ENCODE measurements around the gene MAN2A1.

The MAN2A1 gene

DNA sequence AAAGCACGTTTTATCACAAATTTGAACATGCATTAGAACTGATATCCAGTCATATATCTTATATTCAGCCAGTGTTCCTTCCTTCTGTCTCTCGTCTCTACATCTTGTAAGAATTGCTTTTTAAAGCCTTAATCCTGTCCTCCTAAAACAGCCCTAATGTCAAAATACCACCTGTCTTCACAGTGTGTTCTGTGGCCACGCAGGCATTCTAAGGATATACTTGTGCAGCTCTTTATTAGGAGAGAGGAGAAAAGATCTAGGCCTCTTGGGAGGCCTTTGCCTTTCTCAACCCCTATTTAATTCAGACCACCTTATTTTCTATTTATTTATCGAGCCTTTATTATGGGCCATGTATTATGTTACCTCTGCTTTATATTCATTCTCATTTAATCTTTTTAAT, 78.3 kb downstream of the MAN2A1 start:
- Histone ChIP-seq H3K36me3 (ENCODE audit: low read depth) (peaks cover 70% of the 10 kb centered on the region), H3K9me3 (ENCODE audit: severe bottlenecking) (no peaks in the 10 kb centered on the region), H3K4me3 (ENCODE audit: severe bottlenecking) (no peak overlapping the region), H3K4me1 (ENCODE audit: insufficient read depth, poor library complexity, severe bottlenecking) (no peaks in the 10 kb centered on the region), H3K27ac (ENCODE audit: poor library complexity, severe bottlenecking) (no peak overlapping the region), H3K27me3 (ENCODE audit: insufficient read depth, poor library complexity, severe bottlenecking) (no peaks in the 10 kb centered on the region)
- no peak for TF ChIP-seq CTCF (IDR thresholded peaks at IDR 0.05; ENCODE audit: poor library complexity, severe bottlenecking)
- DNase-seq (ENCODE audit: low spot score) (no peak), ATAC-seq (ENCODE audit: low read depth) (no peak)

GRCh38 chr5:109769597-109770291, 80.0 kb downstream of the MAN2A1 start:
- no peaks in the 10 kb centered on the region for H3K9me3 ChIP-seq (ENCODE audit: severe bottlenecking)
- no peak overlapping the region for H3K27ac ChIP-seq (ENCODE audit: poor library complexity, severe bottlenecking)
- no peak for DNase-seq (ENCODE audit: low spot score)
- no peak for TF ChIP-seq CTCF (IDR thresholded peaks at IDR 0.05; ENCODE audit: poor library complexity, severe bottlenecking)
- H3K4me1 ChIP-seq (ENCODE audit: insufficient read depth, poor library complexity, severe bottlenecking) = no peaks in the 10 kb centered on the region
- peaks cover 77% of the 10 kb centered on the region for H3K36me3 ChIP-seq (ENCODE audit: low read depth)
- no peak overlapping the region for H3K4me3 ChIP-seq (ENCODE audit: severe bottlenecking)
- no peaks in the 10 kb centered on the region for H3K27me3 ChIP-seq (ENCODE audit: insufficient read depth, poor library complexity, severe bottlenecking)
- no peak for ATAC-seq (ENCODE audit: low read depth)

- no peak for ATAC-seq (ENCODE audit: low read depth)
- peaks cover 80% of the 10 kb centered on the region for H3K36me3 ChIP-seq (ENCODE audit: low read depth)
Observed at GRCh38 chr5:109775130-109775529, 85.4 kb downstream of the MAN2A1 start.

GRCh38 chr5:109779036-109779735, 89.5 kb downstream of the MAN2A1 start:
- Histone ChIP-seq H3K9me3 (ENCODE audit: severe bottlenecking) (no peaks in the 10 kb centered on the region), H3K4me1 (ENCODE audit: insufficient read depth, poor library complexity, severe bottlenecking) (no peaks in the 10 kb centered on the region), H3K36me3 (ENCODE audit: low read depth) (peaks cover 63% of the 10 kb centered on the region), H3K27me3 (ENCODE audit: insufficient read depth, poor library complexity, severe bottlenecking) (no peaks in the 10 kb centered on the region), H3K27ac (ENCODE audit: poor library complexity, severe bottlenecking) (no peak overlapping the region), H3K4me3 (ENCODE audit: severe bottlenecking) (no peak overlapping the region)
- ATAC-seq (ENCODE audit: low read depth) (no peak), DNase-seq (ENCODE audit: low spot score) (no peak)
- no peak for TF ChIP-seq CTCF (IDR thresholded peaks at IDR 0.05; ENCODE audit: poor library complexity, severe bottlenecking)

More at GRCh38 chr5:109775130-109775529, 85.4 kb downstream of the MAN2A1 start:
- no peak overlapping the region for H3K27ac ChIP-seq (ENCODE audit: poor library complexity, severe bottlenecking)
- H3K4me1 ChIP-seq (ENCODE audit: insufficient read depth, poor library complexity, severe bottlenecking) = no peaks in the 10 kb centered on the region
- H3K4me3 ChIP-seq (ENCODE audit: severe bottlenecking) = no peak overlapping the region
- DNase-seq (ENCODE audit: low spot score) = no peak
- TF ChIP-seq CTCF (IDR thresholded peaks at IDR 0.05; ENCODE audit: poor library complexity, severe bottlenecking) = no peak
- H3K27me3 ChIP-seq (ENCODE audit: insufficient read depth, poor library complexity, severe bottlenecking) = no peaks in the 10 kb centered on the region
- H3K9me3 ChIP-seq (ENCODE audit: severe bottlenecking) = no peaks in the 10 kb centered on the region

DNA sequence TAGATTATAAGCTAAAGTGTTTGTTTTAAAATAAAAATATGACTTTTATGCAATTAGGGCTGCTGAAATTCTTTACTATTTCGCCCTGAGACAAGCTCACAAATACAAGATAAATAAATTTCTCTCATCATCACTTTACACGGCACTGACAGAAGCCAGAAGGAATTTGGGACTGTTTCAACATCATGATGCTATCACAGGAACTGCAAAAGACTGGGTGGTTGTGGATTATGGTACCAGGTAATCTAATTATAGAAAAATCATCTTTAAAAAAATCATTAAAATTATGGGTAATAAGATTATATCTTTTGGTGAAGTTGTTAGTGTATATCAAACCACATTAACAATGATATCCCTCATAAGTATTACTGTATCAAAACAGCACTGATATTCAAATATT, 95.0 kb downstream of the MAN2A1 start:
- peaks cover 51% of the 10 kb centered on the region for H3K36me3 ChIP-seq (ENCODE audit: low read depth)
- DNase-seq (ENCODE audit: low spot score) = no peak

More for the DNA sequence above, 95.0 kb downstream of the MAN2A1 start:
- no peak overlapping the region for H3K27ac ChIP-seq (ENCODE audit: poor library complexity, severe bottlenecking)
- H3K4me1 ChIP-seq (ENCODE audit: insufficient read depth, poor library complexity, severe bottlenecking) = no peaks in the 10 kb centered on the region
- H3K9me3 ChIP-seq (ENCODE audit: severe bottlenecking) = no peaks in the 10 kb centered on the region
- H3K27me3 ChIP-seq (ENCODE audit: insufficient read depth, poor library complexity, severe bottlenecking) = no peaks in the 10 kb centered on the region
- no peak overlapping the region for H3K4me3 ChIP-seq (ENCODE audit: severe bottlenecking)
- no peak for TF ChIP-seq CTCF (IDR thresholded peaks at IDR 0.05; ENCODE audit: poor library complexity, severe bottlenecking)
- no peak for ATAC-seq (ENCODE audit: low read depth)

All from RWPE2 (cell line).